ENCODE data around the gene CSF3R.

DNA sequence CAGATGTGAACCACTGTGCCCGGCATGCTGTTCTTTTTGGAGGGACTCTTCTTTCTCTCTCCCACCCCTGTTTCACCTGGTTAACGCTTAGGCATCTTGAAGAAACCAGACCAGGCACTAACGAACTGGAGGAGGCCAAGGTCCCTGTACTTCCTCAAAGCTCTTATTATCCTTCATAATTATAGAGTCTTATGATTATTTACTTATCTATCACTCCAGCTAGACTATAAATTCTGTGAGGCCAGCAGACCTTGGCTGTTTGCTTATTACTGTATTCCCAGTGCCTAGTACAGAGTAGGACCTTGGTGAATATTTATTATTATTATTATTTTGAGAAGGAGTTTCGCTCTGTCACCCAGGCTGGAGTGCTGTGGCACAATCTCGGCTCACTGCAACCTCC lies 5.8 kb downstream of the CSF3R start:
- TF ChIP-seq, protein P1, sequence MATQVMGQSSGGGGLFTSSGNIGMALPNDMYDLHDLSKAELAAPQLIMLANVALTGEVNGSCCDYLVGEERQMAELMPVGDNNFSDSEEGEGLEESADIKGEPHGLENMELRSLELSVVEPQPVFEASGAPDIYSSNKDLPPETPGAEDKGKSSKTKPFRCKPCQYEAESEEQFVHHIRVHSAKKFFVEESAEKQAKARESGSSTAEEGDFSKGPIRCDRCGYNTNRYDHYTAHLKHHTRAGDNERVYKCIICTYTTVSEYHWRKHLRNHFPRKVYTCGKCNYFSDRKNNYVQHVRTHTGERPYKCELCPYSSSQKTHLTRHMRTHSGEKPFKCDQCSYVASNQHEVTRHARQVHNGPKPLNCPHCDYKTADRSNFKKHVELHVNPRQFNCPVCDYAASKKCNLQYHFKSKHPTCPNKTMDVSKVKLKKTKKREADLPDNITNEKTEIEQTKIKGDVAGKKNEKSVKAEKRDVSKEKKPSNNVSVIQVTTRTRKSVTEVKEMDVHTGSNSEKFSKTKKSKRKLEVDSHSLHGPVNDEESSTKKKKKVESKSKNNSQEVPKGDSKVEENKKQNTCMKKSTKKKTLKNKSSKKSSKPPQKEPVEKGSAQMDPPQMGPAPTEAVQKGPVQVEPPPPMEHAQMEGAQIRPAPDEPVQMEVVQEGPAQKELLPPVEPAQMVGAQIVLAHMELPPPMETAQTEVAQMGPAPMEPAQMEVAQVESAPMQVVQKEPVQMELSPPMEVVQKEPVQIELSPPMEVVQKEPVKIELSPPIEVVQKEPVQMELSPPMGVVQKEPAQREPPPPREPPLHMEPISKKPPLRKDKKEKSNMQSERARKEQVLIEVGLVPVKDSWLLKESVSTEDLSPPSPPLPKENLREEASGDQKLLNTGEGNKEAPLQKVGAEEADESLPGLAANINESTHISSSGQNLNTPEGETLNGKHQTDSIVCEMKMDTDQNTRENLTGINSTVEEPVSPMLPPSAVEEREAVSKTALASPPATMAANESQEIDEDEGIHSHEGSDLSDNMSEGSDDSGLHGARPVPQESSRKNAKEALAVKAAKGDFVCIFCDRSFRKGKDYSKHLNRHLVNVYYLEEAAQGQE (IDR thresholded peaks at IDR 0.05; ENCODE audit: unreplicated experiment), result no peak
- TF ChIP-seq, protein P2, sequence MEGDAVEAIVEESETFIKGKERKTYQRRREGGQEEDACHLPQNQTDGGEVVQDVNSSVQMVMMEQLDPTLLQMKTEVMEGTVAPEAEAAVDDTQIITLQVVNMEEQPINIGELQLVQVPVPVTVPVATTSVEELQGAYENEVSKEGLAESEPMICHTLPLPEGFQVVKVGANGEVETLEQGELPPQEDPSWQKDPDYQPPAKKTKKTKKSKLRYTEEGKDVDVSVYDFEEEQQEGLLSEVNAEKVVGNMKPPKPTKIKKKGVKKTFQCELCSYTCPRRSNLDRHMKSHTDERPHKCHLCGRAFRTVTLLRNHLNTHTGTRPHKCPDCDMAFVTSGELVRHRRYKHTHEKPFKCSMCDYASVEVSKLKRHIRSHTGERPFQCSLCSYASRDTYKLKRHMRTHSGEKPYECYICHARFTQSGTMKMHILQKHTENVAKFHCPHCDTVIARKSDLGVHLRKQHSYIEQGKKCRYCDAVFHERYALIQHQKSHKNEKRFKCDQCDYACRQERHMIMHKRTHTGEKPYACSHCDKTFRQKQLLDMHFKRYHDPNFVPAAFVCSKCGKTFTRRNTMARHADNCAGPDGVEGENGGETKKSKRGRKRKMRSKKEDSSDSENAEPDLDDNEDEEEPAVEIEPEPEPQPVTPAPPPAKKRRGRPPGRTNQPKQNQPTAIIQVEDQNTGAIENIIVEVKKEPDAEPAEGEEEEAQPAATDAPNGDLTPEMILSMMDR (conservative IDR thresholded peaks at IDR 0.05; ENCODE audit: low read depth in 2 of 2), result no peak
- no peak for TF ChIP-seq EZH2 (IDR thresholded peaks at IDR 0.05; ENCODE audit: low read depth, unreplicated experiment)
- no peak for TF ChIP-seq ZNF114 (CRISPR knock-in tag; IDR thresholded peaks at IDR 0.05)
- TF ChIP-seq, protein P3, sequence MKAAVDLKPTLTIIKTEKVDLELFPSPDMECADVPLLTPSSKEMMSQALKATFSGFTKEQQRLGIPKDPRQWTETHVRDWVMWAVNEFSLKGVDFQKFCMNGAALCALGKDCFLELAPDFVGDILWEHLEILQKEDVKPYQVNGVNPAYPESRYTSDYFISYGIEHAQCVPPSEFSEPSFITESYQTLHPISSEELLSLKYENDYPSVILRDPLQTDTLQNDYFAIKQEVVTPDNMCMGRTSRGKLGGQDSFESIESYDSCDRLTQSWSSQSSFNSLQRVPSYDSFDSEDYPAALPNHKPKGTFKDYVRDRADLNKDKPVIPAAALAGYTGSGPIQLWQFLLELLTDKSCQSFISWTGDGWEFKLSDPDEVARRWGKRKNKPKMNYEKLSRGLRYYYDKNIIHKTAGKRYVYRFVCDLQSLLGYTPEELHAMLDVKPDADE (IDR thresholded peaks at IDR 0.05), result no peak
- no peak for TF ChIP-seq POLR2AphosphoS5 (IDR thresholded peaks at IDR 0.05; ENCODE audit: low read depth)
- TF ChIP-seq EZH2phosphoT487 (IDR thresholded peaks at IDR 0.05; ENCODE audit: unreplicated experiment), result no peak
- TF ChIP-seq, protein P4, sequence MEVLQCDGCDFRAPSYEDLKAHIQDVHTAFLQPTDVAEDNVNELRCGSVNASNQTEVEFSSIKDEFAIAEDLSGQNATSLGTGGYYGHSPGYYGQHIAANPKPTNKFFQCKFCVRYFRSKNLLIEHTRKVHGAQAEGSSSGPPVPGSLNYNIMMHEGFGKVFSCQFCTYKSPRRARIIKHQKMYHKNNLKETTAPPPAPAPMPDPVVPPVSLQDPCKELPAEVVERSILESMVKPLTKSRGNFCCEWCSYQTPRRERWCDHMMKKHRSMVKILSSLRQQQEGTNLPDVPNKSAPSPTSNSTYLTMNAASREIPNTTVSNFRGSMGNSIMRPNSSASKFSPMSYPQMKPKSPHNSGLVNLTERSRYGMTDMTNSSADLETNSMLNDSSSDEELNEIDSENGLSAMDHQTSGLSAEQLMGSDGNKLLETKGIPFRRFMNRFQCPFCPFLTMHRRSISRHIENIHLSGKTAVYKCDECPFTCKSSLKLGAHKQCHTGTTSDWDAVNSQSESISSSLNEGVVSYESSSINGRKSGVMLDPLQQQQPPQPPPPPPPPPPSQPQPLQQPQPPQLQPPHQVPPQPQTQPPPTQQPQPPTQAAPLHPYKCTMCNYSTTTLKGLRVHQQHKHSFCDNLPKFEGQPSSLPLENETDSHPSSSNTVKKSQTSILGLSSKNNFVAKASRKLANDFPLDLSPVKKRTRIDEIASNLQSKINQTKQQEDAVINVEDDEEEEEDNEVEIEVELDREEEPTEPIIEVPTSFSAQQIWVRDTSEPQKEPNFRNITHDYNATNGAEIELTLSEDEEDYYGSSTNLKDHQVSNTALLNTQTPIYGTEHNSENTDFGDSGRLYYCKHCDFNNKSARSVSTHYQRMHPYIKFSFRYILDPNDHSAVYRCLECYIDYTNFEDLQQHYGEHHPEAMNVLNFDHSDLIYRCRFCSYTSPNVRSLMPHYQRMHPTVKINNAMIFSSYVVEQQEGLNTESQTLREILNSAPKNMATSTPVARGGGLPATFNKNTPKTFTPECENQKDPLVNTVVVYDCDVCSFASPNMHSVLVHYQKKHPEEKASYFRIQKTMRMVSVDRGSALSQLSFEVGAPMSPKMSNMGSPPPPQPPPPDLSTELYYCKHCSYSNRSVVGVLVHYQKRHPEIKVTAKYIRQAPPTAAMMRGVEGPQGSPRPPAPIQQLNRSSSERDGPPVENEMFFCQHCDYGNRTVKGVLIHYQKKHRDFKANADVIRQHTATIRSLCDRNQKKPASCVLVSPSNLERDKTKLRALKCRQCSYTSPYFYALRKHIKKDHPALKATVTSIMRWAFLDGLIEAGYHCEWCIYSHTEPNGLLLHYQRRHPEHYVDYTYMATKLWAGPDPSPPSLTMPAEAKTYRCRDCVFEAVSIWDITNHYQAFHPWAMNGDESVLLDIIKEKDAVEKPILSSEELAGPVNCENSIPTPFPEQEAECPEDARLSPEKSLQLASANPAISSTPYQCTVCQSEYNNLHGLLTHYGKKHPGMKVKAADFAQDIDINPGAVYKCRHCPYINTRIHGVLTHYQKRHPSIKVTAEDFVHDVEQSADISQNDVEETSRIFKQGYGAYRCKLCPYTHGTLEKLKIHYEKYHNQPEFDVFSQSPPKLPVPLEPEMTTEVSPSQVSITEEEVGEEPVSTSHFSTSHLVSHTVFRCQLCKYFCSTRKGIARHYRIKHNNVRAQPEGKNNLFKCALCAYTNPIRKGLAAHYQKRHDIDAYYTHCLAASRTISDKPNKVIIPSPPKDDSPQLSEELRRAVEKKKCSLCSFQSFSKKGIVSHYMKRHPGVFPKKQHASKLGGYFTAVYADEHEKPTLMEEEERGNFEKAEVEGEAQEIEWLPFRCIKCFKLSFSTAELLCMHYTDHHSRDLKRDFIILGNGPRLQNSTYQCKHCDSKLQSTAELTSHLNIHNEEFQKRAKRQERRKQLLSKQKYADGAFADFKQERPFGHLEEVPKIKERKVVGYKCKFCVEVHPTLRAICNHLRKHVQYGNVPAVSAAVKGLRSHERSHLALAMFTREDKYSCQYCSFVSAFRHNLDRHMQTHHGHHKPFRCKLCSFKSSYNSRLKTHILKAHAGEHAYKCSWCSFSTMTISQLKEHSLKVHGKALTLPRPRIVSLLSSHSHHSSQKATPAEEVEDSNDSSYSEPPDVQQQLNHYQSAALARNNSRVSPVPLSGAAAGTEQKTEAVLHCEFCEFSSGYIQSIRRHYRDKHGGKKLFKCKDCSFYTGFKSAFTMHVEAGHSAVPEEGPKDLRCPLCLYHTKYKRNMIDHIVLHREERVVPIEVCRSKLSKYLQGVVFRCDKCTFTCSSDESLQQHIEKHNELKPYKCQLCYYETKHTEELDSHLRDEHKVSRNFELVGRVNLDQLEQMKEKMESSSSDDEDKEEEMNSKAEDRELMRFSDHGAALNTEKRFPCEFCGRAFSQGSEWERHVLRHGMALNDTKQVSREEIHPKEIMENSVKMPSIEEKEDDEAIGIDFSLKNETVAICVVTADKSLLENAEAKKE (CRISPR knock-in tag; IDR thresholded peaks at IDR 0.05), result no peak
- TF ChIP-seq NANOG (IDR thresholded peaks at IDR 0.05; ENCODE audit: borderline replicate concordance), result no peak
- no peak for TF ChIP-seq CREB1 (CRISPR knock-in tag; IDR thresholded peaks at IDR 0.05; ENCODE audit: low read depth)
- TF ChIP-seq STAT1 (IDR thresholded peaks at IDR 0.05; ENCODE audit: unreplicated experiment), result no peak
